Raji (cell line): ENCODE results near the gene TBC1D20.

ENCODE experiments used
- POLR2A ChIP-seq: IDR thresholded peaks from 2 replicates; pipeline ENCODE4 v1.6.1; 2011; ENCODE audit warnings: low read depth, low read length, control low read depth; ENCODE audit not compliant: insufficient read depth

The TBC1D20 gene

DNA sequence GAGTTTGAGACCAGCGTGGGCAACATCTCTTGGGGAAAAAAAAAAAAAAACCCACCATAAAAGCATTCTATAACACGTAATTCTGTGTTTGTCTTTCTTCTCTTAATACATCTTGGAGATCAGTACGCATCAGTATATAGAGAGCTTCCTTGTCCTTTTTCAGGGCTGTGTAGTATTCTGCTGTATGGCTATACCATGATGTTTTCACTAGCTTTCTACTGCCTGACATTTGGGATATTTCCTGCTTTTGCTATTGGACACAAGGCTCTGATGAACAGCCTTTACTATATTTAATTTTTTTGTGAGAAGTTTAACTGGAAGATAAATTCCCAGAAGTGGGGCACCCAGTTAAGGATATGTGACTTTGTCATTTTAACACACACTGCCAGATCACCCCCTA lies 74.8 kb downstream of the TBC1D20 start:
- TF ChIP-seq POLR2A, result no peak
